Endothelial cell of umbilical vein (primary cell): Measurements from ENCODE around the gene SEMA5A. TPM values are rescaled to one million over a fixed set of nuclear protein-coding genes. Genes with fewer than 3 reads are reported as not detected.

Source experiments
- BruUV-seq: library from RNA; stranded (reverse); fragments of 400-500 nt; replicated peaks from 2 replicates; lab custom pipeline; 2021; lab: Mats Ljungman, UMichigan
- CTCF ChIA-PET: fragments of 300-600, 350-600 bp; sonication (Branson Sonifier 250); formaldehyde crosslinking; loops from one replicate; lab custom pipeline; 2021; ENCODE audit warnings: antibody characterized with exemption, inconsistent platforms; lab: Charles Lee
- POLR2A ChIA-PET: fragments of 300-600, 350-600 bp; sonication (Branson Sonifier 250); formaldehyde crosslinking; loops from one replicate; lab custom pipeline; 2021; ENCODE audit warnings: antibody characterized with exemption, inconsistent platforms; lab: Charles Lee
- DNase-seq: peaks from one replicate; pipeline ENCODE4 v3.0.0-alpha.2; 2011; ENCODE audit warnings: low read depth, low spot score
- FAIRE-seq: peaks from 2 replicates; lab custom pipeline; 2011; peaks lifted over from hg19 to GRCh38; lab: Jason Lieb, UNC
- H2AFZ ChIP-seq: 2 replicates; pipeline ENCODE4 v1.6.0; 2012; ENCODE audit warnings: low read depth, low read length, control low read depth, inconsistent platforms
- H3K27ac ChIP-seq: 2 replicates; pipeline ENCODE4 v1.5.1; 2011; ENCODE audit warnings: low read depth, mild to moderate bottlenecking, control low read depth, low read length, moderate library complexity; ENCODE audit not compliant: insufficient read depth
- H3K27me3 ChIP-seq, 2 experiments: 2 replicates each; pipeline versions ENCODE4 v1.6.0 to v1.6.1; 2011; ENCODE audit warnings: low read length in 2 of 2, mixed read lengths in 1 of 2; ENCODE audit not compliant: control insufficient read depth in 2 of 2, insufficient read depth in 2 of 2
- H3K36me3 ChIP-seq, 2 experiments: 2 replicates in 1 of 2; 3 replicates in 1 of 2; pipeline ENCODE4 v1.5.1; 2011; ENCODE audit warnings: low read length in 2 of 2, mild to moderate bottlenecking in 1 of 2, moderate library complexity in 1 of 2; ENCODE audit not compliant: control insufficient read depth in 2 of 2, insufficient read depth in 2 of 2; ENCODE audit errors: extremely low read depth in 1 of 2
- H3K4me1 ChIP-seq: 3 replicates; pipeline ENCODE4 v1.5.1; 2011; ENCODE audit warnings: mild to moderate bottlenecking, low read length; ENCODE audit not compliant: control insufficient read depth, insufficient read depth; ENCODE audit errors: extremely low read depth
- H3K4me2 ChIP-seq: 2 replicates; pipeline ENCODE4 v1.6.1; 2011; ENCODE audit warnings: low read length, control low read depth, mixed read lengths; ENCODE audit not compliant: insufficient read depth
- H3K4me3 ChIP-seq, 3 experiments: fragments of 200-600 bp in 1 of 3; sonication (generic), shearing (Covaris generic) in 1 of 3; replicated peaks in 1 of 3; 2 replicates each; pipeline ENCODE4 v1.5.1; 2011 to 2016; ENCODE audit warnings: control low read depth in 3 of 3, low read length in 3 of 3, mild to moderate bottlenecking in 2 of 3, inconsistent platforms in 1 of 3, low read depth in 1 of 3, moderate library complexity in 1 of 3; ENCODE audit not compliant: insufficient read depth in 1 of 3
- H3K79me2 ChIP-seq: 2 replicates; pipeline ENCODE4 v1.6.0; 2012; ENCODE audit warnings: low read length, inconsistent platforms; ENCODE audit not compliant: control insufficient read depth, insufficient read depth
- H3K9ac ChIP-seq: replicated peaks from 2 replicates; pipeline ENCODE3; 2011; ENCODE audit warnings: low read length, control low read depth; ENCODE audit not compliant: insufficient read depth; ENCODE audit errors: extremely low read depth
- H3K9me1 ChIP-seq: replicated peaks from 3 replicates; pipeline ENCODE4 v1.6.0; 2011; ENCODE audit warnings: mild to moderate bottlenecking, low read length; ENCODE audit not compliant: control insufficient read depth, insufficient read depth; ENCODE audit errors: extremely low read depth
- H3K9me3 ChIP-seq: replicated peaks from 2 replicates; pipeline ENCODE4 v1.5.1; 2012; ENCODE audit warnings: low read length, inconsistent platforms; ENCODE audit not compliant: control insufficient read depth, insufficient read depth
- H4K20me1 ChIP-seq: replicated peaks from 2 replicates; pipeline ENCODE3; 2011; ENCODE audit warnings: mild to moderate bottlenecking, low read length; ENCODE audit not compliant: control insufficient read depth, insufficient read depth; ENCODE audit errors: extremely low read depth
- EZH2 ChIP-seq: IDR thresholded peaks from 2 replicates; pipeline ENCODE4 v1.6.1; 2012; ENCODE audit warnings: borderline replicate concordance, low read depth, mild to moderate bottlenecking, moderate library complexity, low read length, inconsistent platforms; ENCODE audit not compliant: severe bottlenecking
- FOS ChIP-seq: IDR thresholded peaks from 2 replicates; pipeline ENCODE4 v1.6.1; 2011; ENCODE audit warnings: mild to moderate bottlenecking, low read length, moderate library complexity, borderline replicate concordance; ENCODE audit not compliant: insufficient read depth
- GATA2 ChIP-seq: IDR thresholded peaks from 2 replicates; pipeline ENCODE4 v1.7.0; 2011; ENCODE audit warnings: low read depth, mild to moderate bottlenecking, moderate library complexity, mixed read lengths, low read length; ENCODE audit not compliant: insufficient read length, insufficient read depth
- JUN ChIP-seq: IDR thresholded peaks from 2 replicates; pipeline ENCODE4 v1.6.1; 2011; ENCODE audit warnings: borderline replicate concordance, low read depth; ENCODE audit not compliant: insufficient read length, insufficient read depth
- MAX ChIP-seq: IDR thresholded peaks from 2 replicates; pipeline ENCODE4 v1.6.1; 2011; ENCODE audit not compliant: insufficient read depth, insufficient read length
- MYC ChIP-seq: IDR thresholded peaks from one replicate; pipeline ENCODE4 v1.6.1; 2011; ENCODE audit warnings: mild to moderate bottlenecking, low read depth, low read length
- POLR2A ChIP-seq: IDR thresholded peaks from 2 replicates; pipeline ENCODE4 v1.6.1; 2012; ENCODE audit warnings: low read depth, mild to moderate bottlenecking, control low read depth, low read length
- POLR2AphosphoS5 ChIP-seq: IDR thresholded peaks from 2 replicates; pipeline ENCODE4 v1.6.1; 2012; ENCODE audit warnings: low read depth, mild to moderate bottlenecking, control low read depth, low read length, moderate library complexity; ENCODE audit not compliant: insufficient read depth
- dilution Hi-C: fragments of 300-500 bp; cut with MboI; formaldehyde crosslinking; loops from one replicate; pipeline ENCODE4 v1.15.0; 2019; ENCODE audit warnings: low sequenced_read_pairs; ENCODE audit not compliant: extremely low pct_ligation_motif_present
- intact Hi-C: fragments of 100-400 bp; cut with micrococcal nuclease; formaldehyde crosslinking; loops from one replicate; pipeline ENCODE4 v1.10.0; 2022
- polyA plus RNA-seq, 4 experiments: library from polyadenylated mRNA; depleted of rRNA in 3 of 4; stranded (reverse) in 3 of 4; unstranded in 1 of 4; fragments of >200 nt; gene quantifications; 2 replicates each; pipeline versions ENCODE4 v1.2.1 to v1.2.3, GENCODE V29; 2011 to 2012; ENCODE audit warnings: missing spikeins in 1 of 4
- total RNA-seq: library from RNA; stranded (reverse); gene quantifications from 2 replicates; pipeline ENCODE4 v1.2.3, GENCODE V29; 2021
- TF ChIP-seq, protein P1 (sequence below), 2 donors: IDR thresholded peaks; 1 replicate in 1 of 2; 2 replicates in 1 of 2; pipeline ENCODE4 v1.5.1; 2011; ENCODE audit warnings: low read length in 2 of 2, mild to moderate bottlenecking in 2 of 2, moderate library complexity in 2 of 2, control low read depth in 1 of 2, inconsistent platforms in 1 of 2, low read depth in 1 of 2; ENCODE audit not compliant: insufficient read depth in 1 of 2; ENCODE audit errors: extremely low read depth in 1 of 2

Gene SEMA5A
- total and polyA plus RNA-seq, 2 donors (not counting 3 experiments of a cell fraction or from before 2014, with no cell fraction given) = 0.04 to 0.06 TPM

DNA sequence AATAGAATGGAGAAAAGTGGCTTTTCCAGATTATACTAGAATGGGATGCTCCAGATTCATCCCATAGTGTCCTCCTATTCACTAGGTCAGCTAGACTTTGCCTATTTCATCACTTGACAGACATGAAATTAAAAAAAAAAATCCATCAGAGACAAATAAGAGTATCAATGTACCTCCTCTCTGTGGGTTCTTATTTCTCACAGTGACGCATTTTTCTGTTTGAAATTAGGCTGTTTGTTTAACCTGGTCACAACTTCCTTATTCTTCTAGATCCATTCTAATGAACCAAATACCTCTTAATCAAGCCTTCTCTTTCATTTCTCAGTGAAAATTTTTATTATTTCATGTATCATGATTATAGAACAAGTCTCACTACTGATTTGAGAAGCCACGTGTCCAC, 305.4 kb downstream of the SEMA5A start:
- H3K9me1 ChIP-seq = no peaks in the 10 kb centered on the region
- no peaks in the 10 kb centered on the region for H3K4me1 ChIP-seq
- intact Hi-C loops (no loop called here), dilution Hi-C loops (no loop called here)
- no peaks in the 10 kb centered on the region for H3K79me2 ChIP-seq
- TF ChIP-seq EZH2 (no peak), MAX (no peak), POLR2A (no peak), GATA2 (no peak), FOS (no peak), POLR2AphosphoS5 (no peak), MYC (no peak), JUN (no peak)
- TF ChIP-seq, protein P1, sequence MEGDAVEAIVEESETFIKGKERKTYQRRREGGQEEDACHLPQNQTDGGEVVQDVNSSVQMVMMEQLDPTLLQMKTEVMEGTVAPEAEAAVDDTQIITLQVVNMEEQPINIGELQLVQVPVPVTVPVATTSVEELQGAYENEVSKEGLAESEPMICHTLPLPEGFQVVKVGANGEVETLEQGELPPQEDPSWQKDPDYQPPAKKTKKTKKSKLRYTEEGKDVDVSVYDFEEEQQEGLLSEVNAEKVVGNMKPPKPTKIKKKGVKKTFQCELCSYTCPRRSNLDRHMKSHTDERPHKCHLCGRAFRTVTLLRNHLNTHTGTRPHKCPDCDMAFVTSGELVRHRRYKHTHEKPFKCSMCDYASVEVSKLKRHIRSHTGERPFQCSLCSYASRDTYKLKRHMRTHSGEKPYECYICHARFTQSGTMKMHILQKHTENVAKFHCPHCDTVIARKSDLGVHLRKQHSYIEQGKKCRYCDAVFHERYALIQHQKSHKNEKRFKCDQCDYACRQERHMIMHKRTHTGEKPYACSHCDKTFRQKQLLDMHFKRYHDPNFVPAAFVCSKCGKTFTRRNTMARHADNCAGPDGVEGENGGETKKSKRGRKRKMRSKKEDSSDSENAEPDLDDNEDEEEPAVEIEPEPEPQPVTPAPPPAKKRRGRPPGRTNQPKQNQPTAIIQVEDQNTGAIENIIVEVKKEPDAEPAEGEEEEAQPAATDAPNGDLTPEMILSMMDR (IDR thresholded peaks at IDR 0.05; ENCODE audit: extremely low read depth in 1 of 2, insufficient read depth in 1 of 2, low read depth in 1 of 2, low read length in 2 of 2) = no peak
- no peak overlapping the region for H3K4me2 ChIP-seq
- BruUV-seq = no TSS peak
- no peaks in the 10 kb centered on the region for H3K27me3 ChIP-seq
- FAIRE-seq = no peak
- ChIA-PET CTCF (no interaction called here), POLR2A (no interaction called here)
- H3K9ac ChIP-seq = no peak overlapping the region
- H4K20me1 ChIP-seq = no peaks in the 10 kb centered on the region
- H3K9me3 ChIP-seq = no peaks in the 10 kb centered on the region
- no peaks in the 10 kb centered on the region for H3K36me3 ChIP-seq
- H3K4me3 ChIP-seq = no peak overlapping the region
- H3K27ac ChIP-seq = no peak overlapping the region
- DNase-seq = no peak
- H2AFZ ChIP-seq = no peak overlapping the region
